ENCODE measurements around the gene TPSD1.
"Not testable (repeated sequence)": the region's sequence is repeated elsewhere in the genome, so short reads cannot be mapped to it uniquely, and the experiment has no call there.

Gene TPSD1

DNA sequence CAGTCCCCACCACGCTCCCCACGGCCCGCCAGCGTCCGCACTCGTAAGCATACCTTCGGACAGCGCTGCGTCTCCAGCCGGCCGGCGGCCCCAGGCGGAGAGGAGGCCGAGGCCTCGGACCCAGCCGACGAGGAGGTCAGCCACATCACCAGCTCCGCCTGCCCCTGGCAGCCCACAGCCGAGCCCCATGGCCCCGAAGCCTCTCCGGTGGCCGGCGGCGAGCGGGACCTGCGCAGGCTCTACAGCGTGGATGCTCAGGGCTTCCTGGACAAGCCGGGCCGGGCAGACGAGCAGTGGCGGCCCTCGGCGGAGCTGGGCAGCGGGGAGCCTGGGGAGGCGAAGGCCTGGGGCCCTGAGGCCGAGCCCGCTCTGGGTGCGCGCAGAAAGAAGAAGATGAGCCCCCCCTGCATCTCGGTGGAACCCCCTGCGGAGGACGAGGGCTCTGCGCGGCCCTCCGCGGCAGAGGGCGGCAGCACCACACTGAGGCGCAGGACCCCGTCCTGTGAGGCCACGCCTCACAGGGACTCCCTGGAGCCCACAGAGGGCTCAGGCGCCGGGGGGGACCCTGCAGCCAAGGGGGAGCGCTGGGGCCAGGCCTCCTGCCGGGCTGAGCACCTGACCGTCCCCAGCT is 35.7 kb upstream of the TPSD1 start:
- in situ Hi-C loops (cut with HindIII; ENCODE audit: low sequenced_read_pairs), result no loop called here

DNA sequence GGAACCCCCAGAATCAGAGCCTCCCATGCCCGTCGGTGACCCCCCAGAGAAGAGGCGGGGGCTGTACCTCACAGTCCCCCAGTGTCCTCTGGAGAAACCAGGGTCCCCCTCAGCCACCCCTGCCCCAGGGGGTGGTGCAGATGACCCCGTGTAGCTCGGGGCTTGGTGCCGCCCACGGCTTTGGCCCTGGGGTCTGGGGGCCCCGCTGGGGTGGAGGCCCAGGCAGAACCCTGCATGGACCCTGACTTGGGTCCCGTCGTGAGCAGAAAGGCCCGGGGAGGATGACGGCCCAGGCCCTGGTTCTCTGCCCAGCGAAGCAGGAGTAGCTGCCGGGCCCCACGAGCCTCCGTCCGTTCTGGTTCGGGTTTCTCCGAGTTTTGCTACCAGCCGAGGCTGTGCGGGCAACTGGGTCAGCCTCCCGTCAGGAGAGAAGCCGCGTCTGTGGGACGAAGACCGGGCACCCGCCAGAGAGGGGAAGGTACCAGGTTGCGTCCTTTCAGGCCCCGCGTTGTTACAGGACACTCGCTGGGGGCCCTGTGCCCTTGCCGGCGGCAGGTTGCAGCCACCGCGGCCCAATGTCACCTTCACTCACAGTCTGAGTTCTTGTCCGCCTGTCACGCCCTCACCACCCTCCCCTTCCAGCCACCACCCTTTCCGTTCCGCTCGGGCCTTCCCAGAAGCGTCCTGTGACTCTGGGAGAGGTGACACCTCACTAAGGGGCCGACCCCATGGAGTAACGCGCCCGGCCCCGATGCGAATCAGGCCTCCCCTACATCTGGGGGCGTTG is 34.8 kb upstream of the TPSD1 start:
- in situ Hi-C loops (cut with HindIII; ENCODE audit: low sequenced_read_pairs), result no loop called here

DNA sequence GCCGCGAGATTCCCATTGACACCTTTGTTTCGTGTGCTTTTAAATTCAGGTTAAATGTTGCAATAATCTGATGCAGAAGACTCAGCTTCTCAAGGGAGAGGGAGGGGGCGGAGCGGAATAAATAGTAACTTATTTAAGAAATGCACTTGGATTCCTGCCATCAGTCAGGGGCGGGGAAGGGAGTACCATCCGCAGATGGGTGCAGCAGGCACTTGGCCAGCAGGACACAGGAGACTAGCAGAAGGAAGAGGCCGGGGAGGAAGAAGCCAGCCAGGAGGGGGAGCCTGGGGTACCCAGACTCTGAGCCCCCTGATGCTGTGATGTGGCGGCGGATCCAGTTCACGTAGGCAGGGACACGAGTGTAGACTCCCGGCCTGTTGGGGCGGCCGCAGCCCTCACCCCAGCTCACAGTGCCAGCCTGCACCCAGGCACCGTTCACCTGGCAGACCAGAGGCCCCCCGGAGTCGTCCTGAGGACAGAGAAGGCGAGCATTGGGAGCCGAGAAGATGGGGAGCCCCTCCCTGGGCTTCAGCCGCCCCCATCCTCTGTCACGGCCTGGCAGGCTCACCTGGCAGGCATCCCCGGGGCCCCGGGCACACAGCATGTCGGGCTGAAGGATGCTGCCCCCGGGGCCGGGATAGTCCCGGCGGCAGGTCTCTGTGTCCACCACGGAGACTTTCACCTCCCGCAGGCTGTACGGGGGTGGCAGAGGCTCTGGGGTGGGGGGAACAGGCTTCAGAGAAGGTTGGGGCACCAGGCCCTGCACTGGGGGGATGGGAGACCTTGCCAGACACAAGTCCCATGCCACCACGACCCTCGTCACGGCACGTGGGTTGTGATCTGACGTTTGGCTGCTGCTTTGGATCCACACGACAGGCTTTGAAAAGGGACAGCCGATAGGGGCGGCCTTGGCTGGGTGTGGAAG is 34.0 kb upstream of the TPSD1 start:
- in situ Hi-C loops (cut with HindIII; ENCODE audit: low sequenced_read_pairs), result no loop called here

DNA sequence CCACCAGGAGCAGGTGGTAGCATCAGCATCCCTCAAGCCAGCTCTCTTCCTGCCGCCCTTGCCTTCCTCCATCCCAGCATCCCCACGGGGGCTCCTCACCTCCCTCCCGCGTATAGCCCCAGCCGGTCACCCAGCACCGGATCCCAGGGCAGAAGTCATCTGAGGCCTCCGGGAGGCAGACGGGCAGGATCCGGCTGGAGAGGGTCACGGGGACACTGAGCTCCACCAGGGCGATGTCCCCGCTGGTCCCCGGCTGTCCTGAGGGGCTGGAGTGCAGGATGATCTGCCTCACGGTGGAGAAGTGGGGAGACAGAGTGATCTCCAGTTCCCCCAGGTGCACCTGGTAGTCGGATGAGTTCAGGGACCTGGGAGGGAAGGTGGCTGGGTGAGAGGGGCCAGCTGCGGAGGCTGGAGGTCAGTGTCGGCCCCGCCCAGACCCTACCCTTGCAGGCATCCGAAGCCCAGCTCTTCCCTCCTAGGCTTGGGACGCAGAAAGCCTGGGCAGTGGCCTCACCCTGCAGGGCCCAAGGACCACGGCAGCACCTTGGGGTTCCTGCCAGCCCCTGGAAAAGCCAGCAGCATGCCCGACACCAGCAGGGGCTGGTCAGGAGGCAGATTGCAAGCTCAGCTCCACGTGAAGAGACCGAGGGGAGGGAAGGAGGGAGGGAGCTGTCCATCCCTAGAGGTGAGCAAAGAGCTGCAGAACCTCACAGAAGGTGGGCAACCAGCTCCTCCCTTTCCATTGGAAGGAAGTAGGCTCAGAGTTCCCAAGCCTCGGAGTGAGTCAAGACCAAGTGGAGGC is 33.1 kb upstream of the TPSD1 start:
- in situ Hi-C loops (cut with HindIII; ENCODE audit: low sequenced_read_pairs), result no loop called here

DNA sequence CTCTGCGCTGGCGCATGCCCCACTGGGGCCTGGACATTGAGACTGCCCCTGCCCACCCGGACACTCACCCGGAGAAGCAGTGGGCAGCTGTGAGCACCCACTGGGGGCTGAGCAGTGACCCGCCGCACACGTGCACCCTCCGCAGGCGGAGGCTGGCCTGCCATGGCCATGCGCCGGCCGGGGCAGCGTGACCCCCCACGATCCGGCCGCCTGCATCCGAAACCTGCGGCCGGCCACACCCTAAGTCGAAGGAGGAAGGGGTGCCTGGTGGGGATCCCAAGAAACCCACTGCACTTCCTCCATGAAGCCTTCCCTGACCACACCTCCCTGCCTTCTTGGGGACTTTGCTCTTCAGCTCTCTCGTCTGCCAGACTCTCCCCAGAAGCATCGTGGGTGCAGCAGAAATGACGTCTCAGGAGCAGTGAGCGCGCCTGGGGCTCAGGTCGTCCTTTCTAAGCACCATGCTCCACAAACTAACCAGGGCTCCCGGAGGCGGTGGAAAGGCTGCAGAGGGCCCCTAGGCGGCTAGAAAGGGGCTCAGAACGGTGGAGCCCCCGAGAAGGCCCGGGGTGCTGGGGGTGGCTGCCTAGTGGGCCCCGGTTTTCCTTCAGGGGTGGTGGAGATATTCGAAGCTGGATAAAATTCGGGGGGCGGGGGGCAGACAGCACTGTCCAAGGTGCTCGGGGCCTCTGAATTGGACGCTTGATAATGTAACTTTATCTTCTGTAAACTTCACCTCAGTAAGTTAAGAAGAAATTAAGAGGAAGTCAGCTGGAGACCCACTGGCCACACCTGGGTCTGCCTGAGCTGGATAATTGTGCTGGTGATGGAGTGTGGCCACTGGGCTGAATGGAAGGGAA is 32.3 kb upstream of the TPSD1 start:
- in situ Hi-C loops (cut with HindIII; ENCODE audit: low sequenced_read_pairs), result no loop called here

DNA sequence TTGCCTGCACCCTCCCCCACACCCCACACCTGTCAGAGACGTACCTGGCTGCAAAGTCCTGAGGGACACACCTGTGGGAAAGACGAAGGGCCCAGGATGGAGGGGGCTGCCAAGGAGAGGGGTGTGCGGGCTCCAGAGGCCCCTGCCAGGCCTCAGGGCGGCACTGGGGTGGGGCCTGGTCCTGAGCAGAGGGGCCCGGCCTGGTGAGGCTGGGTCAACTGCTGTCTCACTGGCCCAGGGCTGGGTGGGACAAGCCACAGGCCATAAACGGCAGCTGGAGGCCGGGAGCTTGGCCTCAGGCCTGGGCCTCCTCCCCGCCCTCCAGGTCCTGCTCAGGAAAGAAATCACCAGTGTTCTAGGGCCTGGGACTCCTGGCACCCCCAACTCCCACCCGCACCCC is 31.3 kb upstream of the TPSD1 start:
- in situ Hi-C loops (cut with HindIII; ENCODE audit: low sequenced_read_pairs), result no loop called here

DNA sequence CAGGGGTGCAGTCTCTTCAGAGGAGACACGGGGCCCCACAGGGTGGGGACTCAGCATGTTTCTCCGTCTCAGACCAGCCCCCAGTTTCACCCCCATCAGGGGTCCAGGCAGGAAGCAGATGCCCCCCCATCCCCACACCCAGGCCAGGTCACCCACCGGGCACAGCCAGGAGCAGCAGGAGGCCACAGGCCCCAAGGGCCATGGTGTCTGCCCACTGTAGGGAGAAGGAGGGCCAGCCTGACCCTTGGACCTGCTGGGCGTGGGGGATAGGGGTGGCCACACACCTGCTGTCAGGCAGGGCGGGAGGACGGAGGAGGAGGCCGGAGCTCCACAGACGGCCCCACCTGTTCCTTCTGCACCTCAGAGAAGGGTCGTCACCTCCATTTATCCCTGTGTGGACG is 30.8 kb upstream of the TPSD1 start, which contains the start of gene TPSG1:
Gene TPSG1 (minus strand): TSS at position 218 of the 401 bp plus-strand sequence. CDS start 16 bp downstream, at position 202.
- in situ Hi-C loops (cut with HindIII; ENCODE audit: low sequenced_read_pairs), result no loop called here

DNA sequence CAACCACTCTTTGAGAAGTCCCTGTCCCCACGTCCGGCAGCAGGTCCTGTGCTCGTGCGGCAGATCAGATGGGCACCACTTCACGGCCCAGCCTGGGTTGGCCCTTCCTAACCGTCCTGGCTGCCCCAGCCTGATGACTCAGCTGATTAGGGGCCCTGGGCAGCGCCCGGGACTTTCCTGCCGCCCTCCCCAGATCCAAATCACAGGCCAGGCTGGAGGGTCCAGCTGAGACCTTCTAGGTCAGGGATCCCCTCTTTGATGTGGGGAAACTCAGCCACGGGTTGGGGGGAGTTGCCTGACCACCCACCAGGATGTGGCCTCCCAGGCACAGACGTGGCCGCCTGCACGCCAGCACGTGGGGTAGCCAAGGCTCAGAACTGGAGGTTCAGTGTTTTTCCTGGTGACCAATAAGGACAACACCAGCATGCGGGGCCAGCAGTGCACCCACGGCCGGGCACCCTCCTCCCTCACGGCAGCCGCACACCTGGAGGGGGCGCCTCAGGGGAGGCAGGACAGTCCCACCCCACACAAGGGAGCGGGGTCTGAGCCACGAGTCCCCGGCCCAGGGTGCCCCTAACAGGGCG is 30.0 kb upstream of the TPSD1 start:
- in situ Hi-C loops (cut with HindIII; ENCODE audit: low sequenced_read_pairs), result not testable (repeated sequence)

DNA sequence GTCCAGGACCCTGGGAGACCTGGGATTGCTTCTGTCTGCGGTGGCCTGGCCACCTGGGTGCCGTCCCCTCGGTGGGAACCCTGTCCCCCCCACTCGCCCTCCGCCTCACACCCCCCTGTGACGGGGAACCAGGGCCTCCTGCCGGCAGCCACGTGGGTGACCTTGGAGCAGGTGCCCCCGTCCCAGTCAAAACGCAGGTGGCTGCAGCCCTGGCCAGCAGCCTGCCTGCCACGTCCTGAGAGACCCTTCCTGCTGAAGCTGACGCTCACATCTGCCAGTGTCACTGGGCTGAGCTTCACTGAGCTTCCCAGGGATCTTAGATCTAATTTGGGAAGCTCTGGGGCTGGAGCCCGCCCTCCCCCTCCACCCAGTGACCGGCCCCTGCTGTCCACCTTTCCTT is 29.2 kb upstream of the TPSD1 start:
- in situ Hi-C loops (cut with HindIII; ENCODE audit: low sequenced_read_pairs), result not testable (repeated sequence)

DNA sequence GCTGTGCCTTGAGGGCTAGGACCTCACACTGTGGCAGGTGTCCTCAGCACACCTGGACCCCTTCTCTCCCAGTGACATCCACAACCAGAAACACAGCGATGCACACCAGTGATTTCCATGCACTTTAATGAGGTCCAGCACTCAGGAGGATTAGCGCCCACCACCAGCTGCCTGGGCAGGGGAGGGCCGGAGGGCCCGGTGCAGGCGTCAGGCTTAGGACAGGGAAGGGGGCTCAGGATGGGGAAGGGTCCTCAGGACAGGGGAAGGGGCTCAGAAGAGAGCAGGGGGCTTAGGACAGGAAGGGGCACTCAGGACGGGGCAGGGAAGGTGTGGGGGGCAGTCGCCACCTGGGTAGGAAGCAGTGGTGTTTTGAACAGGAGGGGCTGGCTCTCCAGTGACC is 27.6 kb upstream of the TPSD1 start:
- in situ Hi-C loops (cut with HindIII; ENCODE audit: low sequenced_read_pairs), result not testable (repeated sequence)

DNA sequence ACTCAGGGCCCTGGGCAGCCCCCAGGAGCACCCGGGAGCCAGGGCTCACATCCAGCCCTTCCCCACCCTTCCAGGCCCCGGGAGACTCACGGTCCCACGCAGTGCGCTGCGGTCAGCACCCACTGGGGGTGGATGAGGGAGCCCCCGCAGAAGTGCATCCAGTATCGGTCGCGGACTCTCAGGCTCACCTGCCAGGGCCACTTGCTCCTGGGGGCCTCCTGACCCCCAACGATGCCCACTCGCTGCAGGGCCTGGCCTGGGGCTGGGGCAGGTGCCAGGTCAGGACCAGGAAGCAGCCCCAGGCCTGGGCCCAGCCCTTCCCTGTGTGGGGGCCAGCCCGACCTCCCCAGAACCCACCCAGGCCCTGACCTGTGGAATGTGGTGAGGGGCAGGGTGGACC is 26.4 kb upstream of the TPSD1 start:
- in situ Hi-C loops (cut with HindIII; ENCODE audit: low sequenced_read_pairs), result not testable (repeated sequence)

DNA sequence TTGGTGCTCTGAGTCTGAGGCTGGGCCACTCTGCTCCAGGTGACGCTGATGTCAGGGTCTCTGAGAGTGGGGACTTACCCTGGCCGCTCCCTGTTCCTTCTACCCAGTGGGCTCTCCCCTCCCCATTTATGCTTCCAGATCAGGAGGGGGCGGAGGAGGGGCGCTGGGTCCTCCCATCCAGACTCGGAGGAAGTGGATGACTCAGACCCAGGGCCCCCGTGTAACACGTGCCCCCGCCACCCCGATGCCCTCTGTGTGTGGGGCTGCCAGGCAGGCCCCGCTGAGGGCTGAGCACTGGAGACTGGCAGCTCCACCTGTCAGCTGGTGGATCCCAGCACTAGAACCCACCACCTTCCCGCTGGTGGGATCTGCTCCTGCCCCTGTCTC is 25.8 kb upstream of the TPSD1 start, which contains the start of gene TPSB2:
Gene TPSB2 (minus strand): TSS at position 101 of the 387 bp plus-strand sequence. CDS start 233 bp downstream, outside the sequence.
- in situ Hi-C loops (cut with HindIII; ENCODE audit: low sequenced_read_pairs), result not testable (repeated sequence)

DNA sequence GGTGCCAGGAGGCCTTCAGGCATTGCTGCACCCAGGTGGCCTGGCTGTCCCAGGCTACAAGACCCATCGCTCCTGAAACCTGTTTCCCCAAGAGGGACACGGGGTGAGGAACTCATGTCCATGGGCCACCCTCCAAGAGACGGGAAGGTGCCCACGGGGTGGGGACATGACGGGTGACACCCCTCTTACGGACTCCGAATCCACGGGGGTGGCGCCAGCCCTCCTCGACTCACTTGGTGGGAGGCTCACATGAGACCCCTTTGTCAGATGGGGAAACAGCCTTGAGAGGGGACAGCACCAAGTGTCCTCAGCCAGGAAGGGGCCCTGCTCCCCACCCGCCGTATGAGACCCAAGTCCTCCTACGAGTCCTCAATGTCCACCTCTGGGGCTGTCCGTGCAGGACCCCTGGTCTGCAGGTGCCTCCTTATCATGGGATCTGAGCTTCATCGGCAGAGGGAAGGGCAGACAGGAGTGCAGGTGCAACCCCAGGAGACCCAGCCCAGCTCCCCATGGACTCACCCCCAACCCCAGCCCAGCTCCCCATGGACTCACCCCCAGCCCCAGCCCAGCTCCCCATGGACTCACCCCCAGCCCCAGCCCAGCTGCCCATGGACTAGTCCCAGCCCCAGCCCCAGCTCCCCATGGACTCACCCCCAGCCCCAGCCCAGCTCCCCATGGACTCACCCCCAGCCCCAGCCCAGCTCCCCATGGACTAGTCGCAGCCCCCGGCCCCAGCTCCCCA is 25.2 kb upstream of the TPSD1 start:
- in situ Hi-C loops (cut with HindIII; ENCODE audit: low sequenced_read_pairs), result not testable (repeated sequence)

DNA sequence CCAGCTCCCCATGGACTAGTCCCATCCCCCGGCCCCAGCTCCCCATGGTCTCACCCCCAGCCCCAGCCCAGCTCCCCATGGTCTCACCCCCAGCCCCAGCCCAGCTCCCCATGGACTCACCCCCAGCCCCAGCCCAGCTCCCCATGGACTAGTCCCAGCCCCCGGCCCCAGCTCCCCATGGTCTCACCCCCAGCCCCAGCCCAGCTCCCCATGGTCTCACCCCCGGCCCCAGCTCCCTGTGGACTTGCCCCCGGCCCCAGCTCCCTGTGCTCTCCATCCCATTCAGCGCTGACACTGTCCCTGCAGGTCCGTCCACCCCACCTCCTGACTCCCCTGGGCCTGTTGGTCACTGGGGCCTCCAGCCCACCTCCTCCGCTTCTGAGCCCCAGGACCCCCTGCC is 24.6 kb upstream of the TPSD1 start:
- in situ Hi-C loops (cut with HindIII; ENCODE audit: low sequenced_read_pairs), result not testable (repeated sequence)

DNA sequence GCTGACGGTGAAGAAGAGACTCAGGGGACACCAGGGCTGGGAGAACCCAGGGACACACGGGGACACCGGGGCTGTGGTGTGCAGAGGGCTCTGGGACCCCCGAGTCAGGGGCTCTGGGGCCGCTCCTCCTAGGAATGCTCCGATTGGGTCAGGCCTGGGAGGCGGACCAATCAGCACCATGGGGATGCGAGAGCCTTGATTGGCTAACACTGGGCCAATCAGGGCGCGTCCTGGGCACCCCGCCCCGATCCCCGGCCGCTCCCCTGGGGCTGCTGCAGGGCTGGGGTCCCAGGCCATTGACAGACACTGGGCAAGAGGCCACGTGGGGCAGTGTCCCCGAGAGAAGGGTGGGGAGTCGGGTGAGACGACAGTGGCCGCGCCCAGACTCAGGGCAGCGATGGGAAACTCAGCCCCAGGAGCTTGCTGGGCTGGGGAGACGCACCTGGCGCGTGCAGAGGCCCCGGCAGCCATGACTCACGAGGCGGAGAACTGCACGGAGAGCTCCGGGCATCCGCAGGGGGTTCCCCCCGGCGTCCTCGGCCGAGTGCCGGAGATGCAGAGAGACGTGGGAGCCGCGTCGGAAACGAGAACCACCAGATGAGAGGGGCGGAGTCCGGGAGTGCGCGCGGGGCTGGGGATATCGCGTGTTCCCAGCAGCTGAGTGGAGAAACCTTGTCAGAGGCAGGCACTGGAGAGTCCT is 23.7 kb upstream of the TPSD1 start:
- in situ Hi-C loops (cut with HindIII; ENCODE audit: low sequenced_read_pairs), result not testable (repeated sequence)

DNA sequence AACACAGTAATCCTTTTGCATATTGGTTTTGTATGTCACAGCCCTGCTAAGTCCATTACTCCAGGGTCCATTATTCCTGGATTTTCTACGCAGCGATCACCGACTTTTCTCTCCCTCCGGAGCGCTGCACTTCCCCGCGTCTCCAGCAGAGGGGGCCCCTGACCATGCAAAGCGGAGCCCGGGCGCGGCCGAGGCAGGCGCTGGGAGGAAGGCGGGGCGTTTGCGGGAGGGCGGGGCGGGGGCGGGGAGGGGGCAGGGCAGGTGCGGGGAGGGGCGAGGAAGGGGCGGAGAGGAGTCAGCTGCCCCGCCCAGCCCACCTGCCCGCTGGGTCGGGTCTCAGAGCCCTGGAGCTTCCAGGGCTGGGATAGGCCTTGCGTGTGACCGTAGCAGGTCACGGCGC is 19.2 kb upstream of the TPSD1 start:
- in situ Hi-C loops (cut with HindIII; ENCODE audit: low sequenced_read_pairs), result not testable (repeated sequence)

DNA sequence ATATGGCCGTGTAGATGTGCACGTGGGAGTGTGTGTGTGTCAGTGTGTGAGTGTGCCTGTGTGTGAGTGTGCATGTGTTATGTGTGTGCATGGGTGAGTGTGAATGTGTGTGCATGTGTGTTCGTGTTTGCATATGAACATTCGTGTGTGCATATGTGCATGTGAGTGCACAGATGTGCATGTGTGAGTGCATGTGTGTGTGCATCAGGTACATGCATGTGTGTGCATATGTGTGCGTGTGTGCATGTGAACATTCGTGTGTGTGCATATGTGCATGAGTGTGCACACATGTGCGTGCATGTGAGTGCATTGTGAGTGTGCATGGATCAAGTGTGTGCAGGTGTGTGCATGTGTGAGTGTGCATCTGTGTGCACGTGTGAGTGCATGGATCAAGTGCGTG is 17.9 kb upstream of the TPSD1 start:
- in situ Hi-C loops (cut with HindIII; ENCODE audit: low sequenced_read_pairs), result no loop called here

DNA sequence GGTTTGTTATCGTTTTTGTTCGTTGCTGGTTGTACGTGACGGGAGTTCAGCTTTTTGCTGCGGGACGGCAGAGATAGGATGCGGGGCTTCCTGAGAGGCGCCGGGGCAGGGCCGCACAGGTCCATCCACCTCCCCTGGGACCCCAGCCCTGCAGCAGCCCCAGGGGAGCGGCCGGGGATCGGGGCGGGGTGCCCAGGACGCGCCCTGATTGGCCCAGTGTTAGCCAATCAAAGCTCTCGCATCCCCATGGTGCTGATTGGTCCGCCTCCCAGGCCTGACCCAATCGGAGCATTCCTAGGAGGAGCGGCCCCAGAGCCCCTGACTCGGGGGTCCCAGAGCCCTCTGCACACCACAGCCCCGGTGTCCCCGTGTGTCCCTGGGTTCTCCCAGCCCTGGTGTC is 17.0 kb upstream of the TPSD1 start:
- in situ Hi-C loops (cut with HindIII; ENCODE audit: low sequenced_read_pairs), result not testable (repeated sequence)

Data from endothelial cell of hepatic sinusoid (primary cell).